Dedifferentiated amniotic fluid mesenchymal stem cell (primary cell): ENCODE measurements around the gene UGT1A5.
"Not testable (repeated sequence)": the region's sequence is repeated elsewhere in the genome, so short reads cannot be mapped to it uniquely, and the experiment has no call there.

Experiments
- DNase-seq: peaks from one replicate; pipeline ENCODE4 v3.0.0-alpha.2; 2016; ENCODE audit errors: extremely low spot score

Gene UGT1A5

GRCh38 chr2:233693963-233694362, 18.7 kb upstream of the UGT1A5 start:
- DNase-seq: no peak

- DNase-seq: no peak
Measured at GRCh38 chr2:233698740-233699139, 14.0 kb upstream of the UGT1A5 start.

GRCh38 chr2:233699424-233700027, 13.2 kb upstream of the UGT1A5 start:
- no peak for DNase-seq

- DNase-seq: peak; percentile 94
Measured at GRCh38 chr2:233700028-233700635, 12.6 kb upstream of the UGT1A5 start.

GRCh38 chr2:233700842-233701241, 11.9 kb upstream of the UGT1A5 start:
- not testable (repeated sequence) for DNase-seq

GRCh38 chr2:233702238-233702637, 10.5 kb upstream of the UGT1A5 start:
- no peak for DNase-seq

GRCh38 chr2:233705911-233706506, 6.7 kb upstream of the UGT1A5 start:
- DNase-seq: peak; percentile 50

GRCh38 chr2:233706720-233707119, 6.0 kb upstream of the UGT1A5 start:
- peak; percentile 76 for DNase-seq

- DNase-seq: peak; percentile 42
Measured at GRCh38 chr2:233707940-233708644, 4.6 kb upstream of the UGT1A5 start.

- no peak for DNase-seq
Measured at GRCh38 chr2:233708942-233709341, 3.8 kb upstream of the UGT1A5 start.

GRCh38 chr2:233711312-233712008, 1.2 kb upstream of the UGT1A5 start:
- peak; percentile 80 for DNase-seq

- DNase-seq: no peak
Measured at GRCh38 chr2:233713262-233713615, 532 bp downstream of the UGT1A5 start.

GRCh38 chr2:233714121-233714520, 1.4 kb downstream of the UGT1A5 start:
- DNase-seq: no peak

GRCh38 chr2:233718552-233718951, 5.8 kb downstream of the UGT1A5 start, which contains the start of gene UGT1A4:
Gene UGT1A4 (plus strand): TSS chr2:233718736. CDS start chr2:233718821, 85 bp downstream.
- DNase-seq: no peak

GRCh38 chr2:233728723-233729301, 16.1 kb downstream of the UGT1A5 start, which contains the start of gene UGT1A3:
Gene UGT1A3 (plus strand): TSS chr2:233729042. CDS start chr2:233729127, 85 bp downstream.
- no peak for DNase-seq

GRCh38 chr2:233736868-233737653, 24.4 kb downstream of the UGT1A5 start:
- DNase-seq: not testable (repeated sequence)

- no peak for DNase-seq
Measured at GRCh38 chr2:233740870-233741269, 28.2 kb downstream of the UGT1A5 start.

GRCh38 chr2:233743464-233744259, 31.0 kb downstream of the UGT1A5 start:
- no peak for DNase-seq

- no peak for DNase-seq
Measured at GRCh38 chr2:233745073-233745755, 32.5 kb downstream of the UGT1A5 start.
